ENCODE results near the gene GALNS.
"Not testable (repeated sequence)": the region's sequence is repeated elsewhere in the genome, so short reads cannot be mapped to it uniquely, and the experiment has no call there.

GALNS gene

DNA sequence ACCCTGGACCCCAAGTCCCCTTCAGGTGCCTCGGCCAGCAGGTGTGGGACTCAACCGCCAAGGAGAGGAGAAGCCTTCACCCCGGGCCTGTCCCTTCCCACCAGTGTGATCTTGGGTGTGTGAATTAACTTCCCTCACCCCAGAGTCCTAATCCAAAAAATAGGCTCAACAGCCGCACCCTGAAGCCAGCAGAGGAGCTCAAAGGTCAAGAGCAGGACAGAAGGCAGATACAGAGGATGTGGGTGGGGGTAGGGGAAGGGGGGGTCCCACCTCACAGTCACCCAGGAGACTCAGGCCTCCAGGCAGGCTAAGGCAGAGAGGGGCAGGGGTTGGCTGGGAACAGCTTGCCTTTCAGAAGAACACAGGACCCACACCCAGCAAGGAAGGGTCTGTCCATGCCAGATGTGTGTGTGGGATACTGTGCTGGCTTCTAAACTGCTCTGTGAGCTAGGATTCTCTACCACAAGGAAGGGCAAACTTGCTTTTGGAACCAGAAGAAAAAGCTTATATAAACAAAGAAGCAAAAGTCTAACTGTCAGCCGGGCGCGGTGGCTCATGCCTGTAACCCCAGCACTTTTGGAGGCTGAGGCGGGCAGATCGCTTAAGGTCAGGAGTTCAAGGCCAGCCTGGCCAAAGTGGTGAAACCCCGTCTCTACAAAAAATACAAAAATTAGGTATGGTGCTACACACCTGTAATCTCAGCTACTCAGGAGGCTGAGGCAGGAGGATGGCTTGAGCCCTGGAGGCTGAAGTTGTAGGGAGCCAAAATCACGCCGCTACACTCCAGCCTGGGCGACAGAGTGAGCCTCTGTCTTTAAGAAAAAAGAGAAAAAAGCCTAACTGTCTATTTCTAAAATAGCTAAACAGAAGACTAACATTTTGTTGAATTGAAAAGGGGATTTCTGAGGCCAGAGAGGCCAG is 76.3 kb downstream of the GALNS start:
- no peak for DNase-seq

DNA sequence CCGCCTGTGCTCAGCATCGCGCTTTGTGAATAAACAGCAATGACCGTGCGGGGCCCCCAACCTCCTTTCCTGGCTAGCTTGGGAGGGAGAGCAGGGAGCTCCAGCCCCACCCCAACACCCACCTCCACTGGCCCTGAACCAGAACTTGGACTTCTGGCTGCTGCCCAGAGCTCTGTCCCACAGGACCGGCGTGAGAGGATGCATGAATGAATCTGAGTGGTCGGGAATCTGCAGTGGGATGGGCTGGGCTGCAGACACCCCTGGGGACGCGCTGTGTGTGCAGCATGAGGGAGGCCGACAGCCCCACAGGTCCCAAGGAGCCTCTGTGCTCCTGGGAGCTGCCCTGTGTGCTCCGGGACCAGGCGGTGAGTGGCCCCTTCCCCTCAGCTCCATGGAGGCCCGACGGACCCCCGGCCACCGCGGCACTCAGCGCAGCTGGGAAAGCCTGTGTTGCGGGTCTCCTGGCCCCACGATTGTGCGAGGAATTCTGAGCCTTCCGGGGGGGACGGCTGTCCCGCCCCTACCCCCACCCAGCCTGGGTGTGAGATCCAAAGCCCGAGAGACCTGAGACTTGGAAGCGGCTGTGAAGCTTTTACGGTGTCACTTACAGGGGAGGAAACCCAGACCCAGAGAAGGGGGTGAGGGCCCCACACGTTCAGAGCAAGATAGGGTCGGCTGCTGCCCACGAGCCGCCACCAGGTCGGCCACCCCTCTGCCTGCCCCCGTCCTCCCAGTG is 77.2 kb downstream of the GALNS start:
- no peak for DNase-seq

DNA sequence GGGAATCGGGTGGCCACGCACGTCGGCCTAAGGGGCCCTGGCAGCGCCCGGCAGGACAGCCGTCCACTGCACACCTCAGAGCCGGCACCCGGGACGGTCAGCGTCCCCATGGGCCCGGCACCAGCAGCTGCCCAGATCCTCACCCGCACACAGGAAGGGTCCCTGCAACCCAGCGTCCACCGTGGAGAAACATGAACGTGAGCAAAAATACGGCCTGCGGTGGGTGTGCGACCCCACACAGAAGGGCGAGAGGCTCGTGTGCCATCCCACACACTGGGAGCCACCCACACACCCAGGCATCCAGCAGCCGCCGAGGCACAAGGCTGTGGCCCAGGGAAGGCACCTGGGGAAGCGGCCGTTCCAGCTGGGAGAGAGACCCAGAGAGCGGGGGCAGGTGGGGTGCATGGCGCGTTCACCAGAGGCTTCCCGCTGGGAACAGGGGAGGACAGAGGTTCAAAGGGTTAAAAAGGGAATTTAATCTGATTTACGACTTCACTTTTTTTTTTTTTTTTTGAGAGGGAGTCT is 78.1 kb downstream of the GALNS start:
- no peak for DNase-seq

DNA sequence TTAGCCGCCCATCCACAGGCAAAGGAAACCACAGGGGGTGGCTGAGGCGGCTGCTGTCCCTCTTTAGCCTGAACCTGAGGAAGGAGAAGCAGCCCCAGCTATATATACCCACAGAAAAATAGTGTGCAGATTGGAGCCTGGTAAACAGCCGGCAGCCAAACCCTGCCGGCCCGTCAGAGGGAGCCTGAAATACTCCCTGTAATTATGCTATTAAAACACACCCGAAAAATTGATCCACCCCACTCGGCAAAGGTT is 78.5 kb downstream of the GALNS start:
- no peak for DNase-seq

DNA sequence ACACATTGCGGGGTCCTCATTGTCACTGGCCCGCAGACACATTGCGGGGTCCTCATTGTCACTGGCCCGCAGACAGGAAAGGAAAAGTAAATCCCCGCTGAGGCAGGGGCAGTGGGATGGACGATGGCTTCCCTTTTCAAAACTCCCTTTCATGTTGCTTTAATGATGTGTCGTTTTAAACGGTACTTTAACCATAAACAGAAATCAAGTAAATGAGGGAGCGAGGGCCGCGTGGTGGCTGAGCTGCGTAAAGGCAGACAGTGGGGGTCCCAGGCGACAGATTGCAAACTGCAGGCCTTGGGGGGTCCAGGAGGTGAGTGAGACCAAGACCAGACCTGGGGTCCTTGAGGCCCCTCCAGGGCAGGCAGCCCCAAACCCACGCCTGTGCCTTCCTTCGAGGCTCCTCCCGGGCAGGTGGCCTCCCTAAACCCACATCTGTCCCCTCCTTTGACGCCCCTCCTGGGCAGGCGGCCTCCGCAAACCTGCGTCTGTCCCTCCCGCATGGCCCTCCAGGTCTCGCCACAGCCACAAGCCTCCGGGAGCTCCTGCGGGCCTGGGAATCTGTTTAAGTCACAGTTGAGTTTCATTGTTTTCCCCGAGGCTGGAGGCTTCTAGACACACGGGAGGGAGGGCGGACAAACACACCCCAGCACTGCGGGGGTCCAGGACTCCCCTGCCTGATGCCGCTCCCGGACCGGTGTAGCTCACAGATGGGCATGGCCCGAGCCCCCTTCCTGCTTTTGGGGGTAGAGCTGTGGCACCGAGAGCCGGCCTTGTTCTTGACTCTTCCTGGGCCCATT is 79.1 kb downstream of the GALNS start:
- DNase-seq = peak; percentile 65

DNA sequence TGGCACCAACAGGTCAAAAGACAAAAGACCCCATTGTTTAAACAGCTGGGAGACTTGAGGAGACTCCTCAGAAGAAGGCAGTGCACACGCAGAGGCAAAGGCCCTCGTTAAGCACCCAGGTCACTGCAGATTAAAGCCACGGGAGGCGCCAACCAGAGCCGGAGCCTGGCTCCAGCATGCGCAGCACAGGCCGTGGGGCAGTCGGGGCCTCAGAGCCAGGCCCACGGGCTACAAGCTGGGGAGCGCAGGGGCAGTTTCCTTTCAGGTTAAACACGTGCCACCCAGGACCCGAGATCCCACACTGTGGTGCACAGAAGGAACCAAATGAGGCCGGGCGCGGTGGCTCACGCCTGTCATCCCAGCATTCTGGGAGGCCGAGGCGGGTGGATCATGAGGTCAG is 80.9 kb downstream of the GALNS start:
- DNase-seq = no peak

DNA sequence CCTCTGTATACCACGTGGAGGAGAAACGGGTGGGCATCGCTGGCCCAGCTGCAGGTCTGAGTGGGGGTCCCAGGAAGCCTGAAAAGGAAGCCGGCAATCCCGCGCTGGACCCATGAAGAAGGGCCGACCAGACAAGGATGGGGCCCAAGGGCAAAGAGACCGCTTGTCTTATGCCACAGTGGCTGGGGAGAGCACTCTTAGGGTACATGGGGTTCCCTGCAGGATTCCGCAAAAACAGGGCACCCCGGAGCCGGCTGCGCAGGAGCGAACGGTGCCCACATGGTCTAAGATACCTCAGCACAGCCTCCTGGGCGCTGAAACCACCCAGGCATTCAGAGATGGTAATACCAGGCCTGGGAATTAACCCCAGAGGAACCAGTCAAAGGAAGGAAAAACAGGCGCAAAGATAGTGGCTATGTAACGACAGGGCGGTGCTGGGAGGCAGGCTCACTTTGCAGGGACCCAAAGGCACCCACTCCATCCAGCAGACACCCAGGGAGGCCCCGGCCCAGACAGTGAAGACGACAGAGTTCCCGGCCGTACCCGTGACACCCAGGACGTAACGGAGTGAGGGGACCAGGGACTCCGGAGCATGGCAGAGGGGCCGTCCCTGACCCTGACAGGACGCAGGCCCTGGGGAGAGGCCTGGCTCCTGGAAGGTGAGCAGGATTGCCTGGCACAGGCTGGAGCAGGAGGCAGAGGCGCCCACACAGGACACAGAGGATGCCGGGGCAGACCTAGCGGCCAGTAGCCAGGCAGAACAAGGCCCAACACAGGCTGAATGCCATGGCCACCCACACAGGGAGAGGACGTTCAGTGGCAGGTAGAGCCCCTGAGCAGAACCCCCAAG is 82.0 kb downstream of the GALNS start:
- no peak for DNase-seq

DNA sequence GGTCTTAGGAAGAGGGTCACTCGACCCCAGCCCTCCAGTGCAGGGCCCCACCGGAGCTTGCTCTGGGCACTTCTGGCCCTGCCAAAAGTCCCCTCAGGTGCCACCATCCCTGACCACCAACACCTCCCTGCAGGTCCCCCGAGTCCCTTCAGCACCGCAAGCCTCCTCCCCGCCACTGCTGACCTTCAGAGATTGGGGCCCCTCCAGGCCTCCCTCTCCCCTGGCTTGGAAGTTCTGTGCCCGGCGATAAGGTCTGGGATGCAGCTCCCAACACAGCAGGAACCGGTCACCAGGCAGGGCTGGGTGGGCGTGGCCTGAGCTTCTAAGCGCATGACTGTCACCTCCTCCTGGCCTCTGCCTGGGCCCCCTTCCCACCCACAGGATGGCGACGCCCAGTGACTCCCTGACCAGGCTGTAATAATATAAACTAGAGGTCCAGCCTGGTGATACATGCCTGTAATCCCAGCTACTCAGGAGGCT is 82.9 kb downstream of the GALNS start:
- DNase-seq = peak; percentile 29

DNA sequence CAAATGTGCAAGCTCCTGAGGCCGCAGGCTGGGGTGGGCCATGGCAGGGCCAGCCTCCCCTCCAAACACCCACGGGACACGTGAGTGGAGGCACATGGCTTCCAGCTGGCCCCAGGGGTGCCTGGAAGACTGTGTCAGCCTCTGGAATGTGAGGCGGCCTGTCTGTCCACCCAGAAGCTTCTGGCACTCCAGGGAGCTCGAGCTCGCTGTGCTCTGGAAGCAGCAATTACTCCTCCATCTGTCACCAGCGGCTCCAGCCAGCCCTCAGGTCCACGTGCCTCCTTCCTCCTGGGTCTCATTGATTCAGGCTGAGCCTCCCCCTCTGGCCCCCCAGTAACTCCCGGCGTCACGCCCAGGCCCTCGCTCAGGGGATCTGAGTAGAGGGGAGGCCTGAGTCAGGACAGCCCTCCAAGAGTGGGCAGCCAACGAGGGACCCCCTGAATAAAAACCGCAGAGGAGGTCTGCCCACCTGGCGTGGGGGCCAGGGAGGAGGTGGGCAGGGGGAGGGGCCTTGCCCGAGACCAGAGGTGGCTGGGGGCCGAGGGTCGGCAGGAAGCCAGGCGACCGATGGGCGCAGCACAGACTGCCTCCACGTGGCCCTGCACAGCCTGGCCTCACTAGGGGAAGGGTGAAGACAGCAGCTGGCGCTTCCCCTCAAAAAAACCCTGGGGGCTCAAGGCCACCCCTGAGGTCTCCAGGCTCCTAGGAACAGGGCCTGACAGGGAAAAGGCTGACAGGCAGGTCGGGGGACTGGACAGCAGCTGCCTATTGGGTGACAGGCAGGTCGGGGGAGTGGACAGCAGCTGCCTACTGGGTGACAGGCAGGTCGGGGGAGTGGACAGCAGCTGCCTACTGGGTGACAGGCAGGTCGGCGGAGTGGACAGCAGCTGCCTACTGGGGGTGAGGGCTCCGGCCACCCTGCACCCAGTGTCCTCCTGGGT is 83.6 kb downstream of the GALNS start:
- DNase-seq = peak; percentile 85

DNA sequence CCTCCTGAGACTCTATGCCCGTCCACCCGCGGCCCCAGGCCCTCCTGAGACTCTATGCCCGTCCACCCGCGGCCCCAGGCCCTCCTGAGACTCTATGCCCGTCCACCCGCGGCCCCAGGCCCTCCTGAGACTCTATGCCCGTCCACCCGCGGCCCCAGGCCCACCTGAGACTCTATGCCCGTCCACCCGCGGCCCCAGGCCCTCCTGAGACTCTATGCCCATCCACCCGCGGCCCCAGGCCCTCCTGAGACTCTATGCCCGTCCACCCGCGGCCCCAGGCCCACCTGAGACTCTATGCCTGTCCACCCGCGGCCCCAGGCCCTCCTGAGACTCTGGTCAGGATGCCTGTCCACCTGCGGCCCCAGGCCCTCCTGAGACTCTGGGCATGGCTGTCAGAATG is 85.0 kb downstream of the GALNS start:
- not testable (repeated sequence) for DNase-seq

DNA sequence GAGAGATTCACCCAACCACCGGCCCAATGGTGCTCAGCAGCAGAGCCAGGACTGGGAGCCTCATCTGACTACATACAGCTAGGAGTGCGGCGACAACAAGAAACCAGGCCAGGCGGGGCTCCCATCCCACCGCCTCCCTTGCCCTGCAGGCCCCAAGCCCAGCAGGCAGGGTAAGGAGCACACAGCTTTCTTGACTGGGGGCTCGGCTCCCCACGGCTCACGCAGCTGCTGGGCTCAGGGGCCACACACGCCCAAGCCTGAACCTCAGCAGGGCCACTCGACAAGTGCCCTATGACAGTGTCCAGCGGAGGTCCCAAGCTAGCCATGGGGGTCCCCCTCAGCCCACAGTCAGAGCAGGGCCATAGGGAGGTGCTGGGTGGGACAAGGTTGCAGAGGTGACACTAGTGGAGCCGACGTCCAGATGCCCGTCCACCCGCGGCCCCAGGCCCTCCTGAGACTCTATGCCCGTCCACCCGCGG is 85.4 kb downstream of the GALNS start:
- no peak for DNase-seq

DNA sequence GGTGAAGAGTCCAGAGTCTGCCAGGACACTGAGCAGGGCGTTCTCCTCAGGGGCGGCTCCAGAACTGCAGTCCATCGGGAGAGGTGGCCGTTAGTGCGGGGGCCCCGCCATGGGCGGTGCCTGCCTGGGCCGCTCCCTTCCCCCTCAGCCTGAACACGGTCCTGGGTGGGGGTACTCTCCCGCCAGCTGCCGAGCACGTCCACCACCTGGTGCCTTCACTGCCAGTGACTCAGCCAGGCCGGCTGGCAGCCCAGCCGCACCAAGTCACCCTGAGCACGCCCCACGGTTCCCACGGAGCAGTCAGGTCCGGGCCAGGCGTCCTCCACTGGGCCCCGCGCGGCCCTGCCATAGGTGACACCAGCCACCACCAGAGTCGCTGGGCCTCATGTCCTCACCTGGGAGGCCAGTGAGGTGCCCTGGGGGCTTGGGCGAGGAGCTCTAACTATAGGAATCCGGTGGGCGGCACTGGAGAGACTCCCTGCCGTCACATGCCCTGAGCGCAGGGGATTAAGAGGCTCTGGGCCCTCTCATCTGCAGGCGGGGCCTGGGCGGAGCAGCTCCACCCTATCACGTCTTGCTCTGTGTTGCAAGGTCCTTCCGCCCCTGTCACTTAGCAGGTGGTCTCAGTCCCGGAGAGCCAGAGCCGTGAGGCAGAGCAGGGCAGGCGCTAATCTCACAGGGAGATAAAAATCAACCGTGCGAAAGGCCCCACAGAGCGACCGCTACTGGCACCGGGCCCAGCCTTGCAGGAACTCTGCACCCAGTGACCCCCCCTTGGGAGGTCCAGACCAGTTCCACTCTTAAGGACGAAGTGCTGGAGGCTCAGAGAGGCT is 86.1 kb downstream of the GALNS start:
- peak; percentile 67 for DNase-seq

DNA sequence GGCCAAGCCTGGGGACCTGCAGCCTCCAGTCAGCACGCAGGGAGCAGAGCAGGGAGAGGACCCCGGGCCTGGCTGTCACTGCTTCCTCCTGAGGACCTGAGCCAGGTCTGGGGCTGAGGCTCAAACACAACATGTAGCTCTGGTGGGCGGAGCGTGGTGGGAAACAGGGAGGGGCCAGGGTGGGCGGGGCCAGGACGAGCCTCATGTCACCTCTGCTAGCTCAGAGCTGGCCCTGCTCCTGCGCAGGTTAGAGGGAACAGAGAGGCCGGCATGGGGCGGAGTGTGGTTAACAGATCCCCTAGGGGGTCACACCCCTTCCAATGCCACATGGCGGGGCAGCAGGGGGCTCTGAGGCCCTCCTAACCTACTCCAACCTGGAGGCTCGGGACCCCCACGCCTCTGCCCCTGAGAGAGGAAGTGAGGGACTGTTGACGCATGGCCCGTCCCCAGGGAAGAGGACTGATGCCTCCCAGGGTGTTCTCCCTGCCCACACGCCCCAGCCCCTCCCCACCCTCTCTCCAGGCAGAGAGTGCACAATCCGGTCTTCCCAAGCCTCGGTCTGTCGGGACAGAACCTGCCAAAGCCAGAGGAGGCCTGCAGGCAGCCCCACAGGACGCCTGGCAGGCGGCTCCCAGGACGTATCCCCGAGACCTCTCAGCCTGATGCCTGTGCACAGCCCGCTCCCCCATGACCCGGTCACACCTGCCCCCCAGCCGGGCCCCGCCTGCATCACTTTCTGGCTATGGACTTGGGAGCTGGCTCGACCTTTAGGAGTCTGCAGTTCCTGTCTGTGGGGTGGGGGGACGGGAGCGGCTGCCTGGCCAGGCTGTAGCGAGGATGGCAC is 86.9 kb downstream of the GALNS start:
- DNase-seq = peak; percentile 59

DNA sequence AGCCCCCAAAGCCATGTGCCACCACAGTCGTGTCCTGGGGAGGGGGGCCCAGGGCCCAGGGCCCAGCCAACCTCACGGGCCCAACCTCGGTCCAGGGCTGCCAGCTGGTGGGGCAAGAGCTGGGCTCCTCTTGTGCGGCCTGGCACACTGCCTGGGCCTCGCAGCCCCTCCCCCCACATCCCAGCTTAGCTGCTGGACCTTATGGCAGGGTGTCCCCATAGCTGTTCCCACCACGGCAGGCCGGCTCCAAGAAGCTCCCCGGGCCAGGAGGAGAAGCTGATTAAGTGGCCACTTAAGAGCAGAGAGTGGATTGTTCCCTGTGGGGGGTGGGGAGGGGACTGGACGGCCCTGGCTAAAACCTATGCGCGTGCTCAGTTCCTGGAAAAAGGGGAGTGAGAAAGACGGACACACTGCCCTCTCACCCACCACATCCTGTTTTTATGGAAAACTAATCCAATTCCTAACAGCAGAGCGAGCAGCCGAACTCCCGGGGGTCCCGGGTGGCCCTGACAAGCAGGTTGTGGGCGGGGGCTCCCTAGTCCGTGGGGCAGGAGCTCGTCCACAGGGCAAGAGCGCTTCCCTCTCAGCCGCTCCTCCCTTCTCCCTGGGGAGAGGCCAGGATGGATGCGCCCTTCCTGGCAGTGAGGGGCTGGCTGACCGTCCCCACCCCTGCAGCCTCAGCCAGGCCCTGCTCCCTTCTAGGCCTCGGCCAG is 88.5 kb downstream of the GALNS start:
- DNase-seq = peak; percentile 22

DNA sequence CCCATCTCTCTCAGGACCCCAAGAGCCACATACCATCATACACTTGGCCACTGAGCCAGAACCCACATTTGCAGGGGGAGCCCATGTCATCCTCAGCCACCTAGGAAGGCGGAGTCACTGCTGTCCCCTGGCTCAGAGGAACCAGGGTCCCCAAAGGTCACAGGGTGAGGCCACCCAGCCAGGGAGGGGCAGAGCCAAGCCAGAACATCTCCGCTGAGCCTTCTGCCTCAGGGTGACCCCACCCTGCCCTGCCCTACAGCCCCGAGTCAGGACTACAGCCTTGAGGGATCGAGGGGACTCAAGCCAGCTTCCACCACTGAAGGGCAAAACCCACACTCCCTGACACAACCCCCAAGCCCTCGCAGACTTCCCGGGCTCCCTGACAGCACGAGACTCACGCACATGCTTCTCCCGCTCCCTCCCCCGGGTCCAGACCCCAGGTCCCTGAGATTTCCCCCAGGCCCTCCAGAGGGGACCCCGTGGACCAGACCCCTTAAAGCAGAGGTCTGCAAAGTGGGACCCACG is 89.1 kb downstream of the GALNS start:
- no peak for DNase-seq

DNA sequence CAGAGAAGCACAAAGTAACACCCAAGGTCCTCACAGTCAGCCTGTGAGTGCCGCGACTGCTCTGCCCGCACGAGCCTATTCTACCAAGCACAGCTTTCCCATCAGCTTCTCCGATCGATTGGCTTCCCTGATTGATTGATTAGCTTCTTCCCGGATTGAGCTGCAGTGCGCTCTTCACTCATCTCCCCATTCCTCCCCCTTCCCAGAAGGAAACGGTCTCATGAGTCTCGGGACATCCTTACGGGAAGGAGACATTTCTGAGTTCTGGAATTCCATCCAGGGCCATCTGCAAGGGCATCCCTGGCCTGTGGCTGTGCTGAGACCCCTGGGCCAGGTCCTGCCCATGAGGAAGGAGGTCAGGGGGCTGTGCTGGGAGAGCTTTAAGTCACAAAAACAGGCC is 89.8 kb downstream of the GALNS start:
- no peak for DNase-seq

DNA sequence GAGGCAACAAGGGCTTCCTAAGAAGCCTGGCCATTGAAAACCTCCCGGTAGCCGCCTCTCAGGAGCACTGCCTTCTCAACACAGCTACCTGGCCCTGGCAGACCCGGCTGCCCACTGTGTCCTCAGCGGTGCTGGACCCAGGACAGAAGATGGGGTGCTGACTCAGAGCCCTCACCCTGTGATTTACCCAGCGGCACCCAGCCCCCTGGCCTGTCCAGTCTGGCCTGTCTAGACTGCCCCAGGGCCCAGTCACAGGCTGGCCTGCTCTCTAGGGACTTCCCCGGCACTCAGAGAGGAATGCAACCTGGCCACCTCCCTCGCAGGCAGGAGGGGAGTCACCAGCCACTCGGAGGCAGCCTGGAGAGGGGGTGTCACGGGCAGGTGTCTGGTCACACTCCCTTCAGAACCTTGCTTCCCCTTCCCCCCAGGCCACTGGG is 91.8 kb downstream of the GALNS start:
- no peak for DNase-seq

DNA sequence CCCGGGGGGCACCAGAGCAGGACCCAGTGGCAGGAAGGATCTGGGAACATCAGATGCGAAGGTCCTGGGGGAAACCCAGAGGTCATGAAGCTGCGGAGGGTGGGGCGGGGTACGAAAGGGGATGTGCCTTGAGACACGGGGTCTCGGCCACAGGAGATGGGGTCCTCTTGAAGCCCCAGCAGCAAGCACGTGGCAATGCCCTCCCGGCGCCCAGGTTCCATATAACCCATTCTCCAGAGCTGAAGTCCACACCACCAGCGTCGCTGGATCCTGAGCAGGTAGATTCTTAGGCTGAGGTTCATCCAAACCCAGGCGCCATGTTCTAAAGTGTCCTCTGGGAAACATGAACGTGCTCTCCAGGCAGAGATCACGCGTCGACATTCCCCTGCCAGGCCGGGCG is 92.7 kb downstream of the GALNS start:
- no peak for DNase-seq

Measured in NCI-H69 (cell line).